ENCODE data around the gene PSD4.

The PSD4 gene

GRCh38 chr2:113173542-113174375, at the start of gene PSD4:
TSS of gene PSD4 (plus strand) at chr2:113173971. CDS start at chr2:113182457, 8,486 bp downstream.
- DNase-seq (ENCODE audit: low read depth) = no peak

DNA sequence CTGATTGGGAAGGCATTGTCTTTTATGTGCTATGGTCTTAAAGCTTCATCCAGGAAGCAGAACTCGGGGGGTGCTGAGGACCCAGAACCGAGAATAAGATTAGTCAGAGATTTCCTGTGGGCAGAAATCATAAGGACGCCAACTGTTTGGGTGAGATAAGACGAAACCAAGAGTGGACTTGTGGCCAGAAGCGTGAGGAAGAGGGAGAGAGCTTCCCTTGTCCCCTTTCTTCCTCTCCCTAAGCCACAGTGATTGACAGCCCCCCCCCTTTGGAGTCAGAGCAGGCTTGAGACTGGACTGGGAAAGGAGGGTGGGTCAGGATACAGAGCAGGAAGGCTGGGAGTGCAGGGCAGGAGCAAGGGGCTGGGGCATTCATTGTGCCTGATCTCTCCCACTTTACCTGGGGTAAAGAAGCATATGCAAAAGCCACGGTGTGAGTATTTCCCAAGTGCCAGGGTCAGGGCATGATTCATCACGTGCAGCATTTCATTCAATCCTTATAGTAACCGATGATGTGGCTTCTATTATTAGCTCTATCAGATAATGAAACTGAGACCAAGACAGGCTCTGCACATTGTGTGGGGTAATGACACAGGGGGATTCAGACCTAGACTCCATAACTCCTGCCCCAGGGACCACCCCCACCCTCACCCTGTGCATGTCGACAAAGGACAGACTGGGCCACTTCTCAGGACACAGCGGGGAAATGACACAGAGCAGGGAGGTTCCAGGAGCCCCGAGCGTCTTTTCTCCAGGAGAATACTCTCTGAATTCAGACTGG, 49.4 kb upstream of the PSD4 start:
- DNase-seq (ENCODE audit: low read depth) = no peak

DNA sequence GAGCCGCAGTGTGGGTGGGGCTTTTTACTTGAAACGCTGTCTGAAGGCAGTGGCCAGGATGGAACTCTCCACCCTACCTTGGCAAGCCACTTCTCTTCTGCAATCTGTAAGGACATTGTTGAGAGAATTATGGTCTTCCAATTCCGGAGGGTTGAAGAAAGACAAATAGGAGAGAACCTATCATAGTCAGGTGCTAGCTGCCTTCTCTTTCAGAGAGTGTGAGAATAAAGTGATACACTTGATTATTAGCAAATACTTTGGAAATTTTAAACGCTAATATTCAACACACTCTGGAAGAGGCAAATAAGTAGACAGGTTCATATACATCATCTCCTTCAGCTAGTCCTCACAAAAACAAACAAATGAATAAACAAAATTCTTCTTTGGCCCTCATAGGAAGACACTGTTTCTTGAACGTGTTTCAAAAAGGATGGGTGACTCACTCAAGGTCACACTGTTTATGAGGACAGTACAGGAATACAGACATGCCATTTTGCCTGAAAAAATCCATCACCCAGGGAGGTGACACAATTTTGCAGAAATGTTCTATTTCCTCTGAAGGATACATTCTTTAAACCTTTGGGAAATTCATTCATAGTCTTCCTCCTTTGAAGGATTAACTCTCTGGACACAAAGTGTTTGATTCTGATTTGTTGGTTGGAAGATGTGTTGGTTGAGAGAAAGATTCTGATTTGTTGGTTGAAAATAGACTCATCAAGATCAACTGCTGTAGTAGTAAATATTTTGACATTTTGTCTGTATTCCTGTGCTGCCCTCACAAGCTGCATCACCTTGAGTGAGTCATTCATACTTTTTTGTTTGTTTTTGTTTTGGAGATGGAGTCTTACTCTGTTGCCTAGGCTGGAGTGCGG, 48.6 kb upstream of the PSD4 start:
- no peak for DNase-seq (ENCODE audit: low read depth)

- no peak for DNase-seq (ENCODE audit: low read depth)
These were observed 46.7 kb upstream of the PSD4 start, which contains the start of gene IL1RN for GRCh38 chr2:113126845-113127645. TSS of gene IL1RN (plus strand) at chr2:113127598. CDS start at chr2:113127625, 27 bp downstream.

DNA sequence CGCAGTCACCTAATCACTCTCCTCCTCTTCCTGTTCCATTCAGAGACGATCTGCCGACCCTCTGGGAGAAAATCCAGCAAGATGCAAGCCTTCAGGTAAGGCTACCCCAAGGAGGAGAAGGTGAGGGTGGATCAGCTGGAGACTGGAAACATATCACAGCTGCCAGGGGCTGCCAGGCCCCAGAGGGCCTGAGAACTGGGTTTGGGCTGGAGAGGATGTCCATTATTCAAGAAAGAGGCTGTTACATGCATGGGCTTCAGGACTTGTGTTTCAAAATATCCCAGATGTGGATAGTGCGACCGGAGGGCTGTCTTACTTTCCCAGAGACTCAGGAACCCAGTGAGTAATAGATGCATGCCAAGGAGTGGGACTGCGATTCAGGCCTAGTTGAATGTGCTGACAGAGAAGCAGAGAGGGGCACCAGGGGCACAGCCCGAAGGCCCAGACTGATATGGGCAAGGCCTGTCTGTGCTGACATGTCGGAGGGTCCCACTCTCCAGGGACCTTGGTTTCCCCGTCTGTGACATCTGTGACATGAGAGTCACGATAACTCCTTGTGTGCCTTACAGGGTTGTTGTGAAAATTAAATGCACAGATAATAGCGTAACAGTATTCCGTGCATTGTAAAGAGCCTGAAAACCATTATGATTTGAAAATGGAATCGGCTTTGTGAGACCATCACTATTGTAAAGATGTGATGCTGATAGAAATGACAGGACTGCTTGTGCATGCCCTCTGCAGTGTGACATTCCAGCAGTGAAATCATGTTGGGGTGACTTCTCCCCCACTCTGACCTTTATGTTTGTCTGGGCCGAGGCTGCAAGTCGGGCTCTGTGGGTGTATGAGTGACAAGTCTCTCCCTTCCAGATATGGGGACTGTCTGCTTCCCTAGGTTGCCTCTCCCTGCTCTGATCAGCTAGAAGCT, 45.9 kb upstream of the PSD4 start:
- DNase-seq (ENCODE audit: low read depth) = no peak

- no peak for DNase-seq (ENCODE audit: low read depth)
These were observed 44.2 kb upstream of the PSD4 start for GRCh38 chr2:113129519-113130078.

- DNase-seq (ENCODE audit: low read depth) = no peak
These were observed 42.2 kb upstream of the PSD4 start for GRCh38 chr2:113131352-113132185.

DNA sequence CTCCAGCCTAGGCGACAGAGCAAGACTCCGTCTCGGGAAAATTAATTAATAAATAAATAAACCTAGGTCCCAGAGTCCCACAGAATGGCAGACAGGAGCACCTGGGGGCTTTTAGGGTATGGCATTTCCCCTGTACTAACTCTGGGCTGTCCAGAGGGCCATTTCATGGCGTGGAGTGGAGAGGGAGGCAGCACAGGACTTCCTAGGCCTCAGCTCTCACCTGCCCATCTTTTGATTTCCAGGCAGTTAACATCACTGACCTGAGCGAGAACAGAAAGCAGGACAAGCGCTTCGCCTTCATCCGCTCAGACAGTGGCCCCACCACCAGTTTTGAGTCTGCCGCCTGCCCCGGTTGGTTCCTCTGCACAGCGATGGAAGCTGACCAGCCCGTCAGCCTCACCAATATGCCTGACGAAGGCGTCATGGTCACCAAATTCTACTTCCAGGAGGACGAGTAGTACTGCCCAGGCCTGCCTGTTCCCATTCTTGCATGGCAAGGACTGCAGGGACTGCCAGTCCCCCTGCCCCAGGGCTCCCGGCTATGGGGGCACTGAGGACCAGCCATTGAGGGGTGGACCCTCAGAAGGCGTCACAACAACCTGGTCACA, 41.3 kb upstream of the PSD4 start:
- DNase-seq (ENCODE audit: low read depth) = no peak

DNA sequence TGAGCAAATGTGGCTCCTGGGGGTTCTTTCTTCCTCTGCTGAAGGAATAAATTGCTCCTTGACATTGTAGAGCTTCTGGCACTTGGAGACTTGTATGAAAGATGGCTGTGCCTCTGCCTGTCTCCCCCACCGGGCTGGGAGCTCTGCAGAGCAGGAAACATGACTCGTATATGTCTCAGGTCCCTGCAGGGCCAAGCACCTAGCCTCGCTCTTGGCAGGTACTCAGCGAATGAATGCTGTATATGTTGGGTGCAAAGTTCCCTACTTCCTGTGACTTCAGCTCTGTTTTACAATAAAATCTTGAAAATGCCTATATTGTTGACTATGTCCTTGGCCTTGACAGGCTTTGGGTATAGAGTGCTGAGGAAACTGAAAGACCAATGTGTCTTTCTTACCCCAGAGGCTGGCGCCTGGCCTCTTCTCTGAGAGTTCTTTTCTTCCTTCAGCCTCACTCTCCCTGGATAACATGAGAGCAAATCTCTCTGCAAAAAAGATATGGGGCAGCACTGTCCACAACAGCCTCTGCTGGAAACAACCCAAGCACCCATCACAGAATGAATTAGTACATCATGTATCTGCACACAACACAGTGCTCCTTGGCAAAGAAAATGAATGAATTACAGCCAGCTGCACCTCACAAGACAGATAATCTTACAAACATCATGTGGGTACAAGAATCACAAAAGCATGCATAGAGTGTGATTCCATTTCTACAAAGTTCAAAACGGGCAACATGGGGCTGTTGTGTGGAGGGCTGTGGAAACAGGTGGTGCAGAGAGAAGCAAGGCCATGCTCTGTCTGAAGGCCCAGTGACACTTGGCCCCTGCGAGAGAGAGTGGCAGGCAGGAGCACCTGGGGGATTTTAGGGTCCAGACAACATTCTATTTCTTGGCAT, 39.8 kb upstream of the PSD4 start:
- DNase-seq (ENCODE audit: low read depth) = no peak

DNA sequence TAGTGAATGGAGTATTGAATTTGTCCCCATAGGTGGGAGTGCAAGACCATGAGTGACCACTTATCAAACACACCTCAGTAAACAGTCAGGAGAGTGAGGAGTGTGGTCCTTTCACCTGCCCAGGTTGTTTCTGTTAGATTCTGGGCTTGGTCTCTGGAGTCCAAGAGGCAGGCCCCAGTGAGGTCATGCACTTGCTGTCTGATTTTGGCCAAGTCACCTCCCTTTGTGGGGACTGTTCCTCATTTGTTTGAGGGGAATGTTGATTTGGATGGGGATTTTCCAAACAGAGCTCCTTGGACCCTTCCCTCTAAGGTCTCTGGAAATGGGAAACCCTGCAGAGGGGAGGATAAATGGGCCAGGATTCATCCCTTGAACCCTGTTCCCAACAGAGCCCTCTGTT, 39.1 kb upstream of the PSD4 start:
- no peak for DNase-seq (ENCODE audit: low read depth)

- no peak for DNase-seq (ENCODE audit: low read depth)
These were observed 38.5 kb upstream of the PSD4 start for GRCh38 chr2:113135317-113135716.

DNA sequence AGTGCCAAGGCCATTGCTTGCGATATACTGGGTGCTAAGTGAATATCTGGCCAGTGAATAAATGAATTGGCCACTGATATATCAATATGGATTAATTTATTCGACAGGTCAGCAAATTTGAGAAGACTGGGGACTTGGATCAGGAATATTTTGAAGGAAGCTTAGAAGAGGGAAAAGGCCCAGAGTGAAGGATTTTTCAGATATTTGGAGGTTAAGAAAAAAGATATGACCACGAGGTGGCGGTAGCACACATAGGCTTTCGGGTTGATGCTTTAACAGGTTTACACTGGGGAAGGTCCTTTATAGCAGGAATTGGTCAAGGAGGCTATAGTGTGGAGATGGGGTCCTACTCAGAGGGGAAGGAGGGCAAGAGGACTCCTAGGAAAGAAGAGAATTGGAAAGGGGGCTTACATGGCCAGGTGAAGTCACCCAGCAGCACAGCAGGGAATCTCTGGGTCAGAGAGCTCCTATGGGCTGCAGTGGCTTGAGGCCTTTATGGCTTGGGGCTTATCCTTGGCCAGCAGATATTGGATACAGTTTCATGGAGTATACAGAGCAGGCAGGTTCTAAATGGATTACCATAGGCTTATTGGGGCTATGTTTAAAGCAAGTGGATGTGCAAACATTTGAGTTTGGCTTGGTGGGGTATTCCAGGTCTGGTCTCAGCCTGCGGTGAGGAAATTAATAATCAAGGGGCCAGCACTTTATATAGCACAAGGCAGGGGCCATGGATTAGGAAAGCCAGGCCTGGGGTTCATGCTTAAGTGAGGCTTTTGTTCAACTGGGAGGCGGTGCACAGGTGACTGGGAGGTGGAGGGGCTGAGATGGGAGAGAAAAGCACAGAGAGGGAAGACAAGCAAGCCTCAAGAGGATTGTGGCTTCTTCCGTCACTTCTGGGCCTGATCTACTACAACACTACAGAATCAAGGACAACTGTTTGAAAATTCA, 36.7 kb upstream of the PSD4 start:
- DNase-seq (ENCODE audit: low read depth) = peak; percentile 19

DNA sequence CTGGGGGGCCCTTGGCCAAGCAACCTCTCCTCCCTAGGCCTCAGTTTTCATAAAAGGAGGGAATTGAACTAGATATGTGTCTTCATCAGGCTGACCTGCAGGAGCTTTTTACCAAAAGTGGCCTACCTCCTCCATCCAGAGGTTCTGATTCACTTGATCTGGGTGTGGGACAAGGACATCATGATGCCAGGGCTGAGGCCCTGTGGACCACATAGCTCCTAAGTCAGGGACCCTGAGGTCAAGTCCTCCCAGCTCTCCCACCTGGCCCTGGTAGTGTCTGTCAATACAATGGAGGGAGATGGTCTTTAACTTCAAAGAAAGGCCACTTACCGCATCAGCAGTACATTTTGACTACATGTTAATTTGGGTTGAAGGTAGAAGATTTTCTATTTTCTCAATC, 35.9 kb upstream of the PSD4 start:
- no peak for DNase-seq (ENCODE audit: low read depth)

- peak; percentile 61 for DNase-seq (ENCODE audit: low read depth)
These were observed 35.1 kb upstream of the PSD4 start for GRCh38 chr2:113138428-113139322.

DNA sequence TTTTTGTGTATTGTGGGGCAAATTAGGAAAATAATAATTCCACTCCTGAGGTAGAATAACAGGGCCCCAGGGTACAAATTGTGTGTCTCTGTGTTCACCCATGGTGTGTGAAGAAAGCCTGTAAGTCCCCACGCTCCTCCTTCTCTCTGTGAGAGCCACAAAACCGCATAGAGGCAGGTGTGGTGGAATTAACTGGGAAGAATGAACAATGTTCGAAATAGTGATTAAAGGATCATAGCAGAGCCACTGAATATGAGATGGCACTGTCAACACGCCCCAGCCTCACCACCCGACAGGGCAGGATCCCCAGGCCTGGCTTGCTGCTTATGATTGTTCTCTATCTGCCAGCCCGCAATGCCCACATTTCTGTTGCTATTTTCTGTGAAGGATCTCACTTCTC, 32.3 kb upstream of the PSD4 start:
- DNase-seq (ENCODE audit: low read depth) = no peak
